ENCODE data around the gene MEG3.
"Not testable (repeated sequence)": the region's sequence is repeated elsewhere in the genome, so short reads cannot be mapped to it uniquely, and the experiment has no call there.

MEG3 gene

DNA sequence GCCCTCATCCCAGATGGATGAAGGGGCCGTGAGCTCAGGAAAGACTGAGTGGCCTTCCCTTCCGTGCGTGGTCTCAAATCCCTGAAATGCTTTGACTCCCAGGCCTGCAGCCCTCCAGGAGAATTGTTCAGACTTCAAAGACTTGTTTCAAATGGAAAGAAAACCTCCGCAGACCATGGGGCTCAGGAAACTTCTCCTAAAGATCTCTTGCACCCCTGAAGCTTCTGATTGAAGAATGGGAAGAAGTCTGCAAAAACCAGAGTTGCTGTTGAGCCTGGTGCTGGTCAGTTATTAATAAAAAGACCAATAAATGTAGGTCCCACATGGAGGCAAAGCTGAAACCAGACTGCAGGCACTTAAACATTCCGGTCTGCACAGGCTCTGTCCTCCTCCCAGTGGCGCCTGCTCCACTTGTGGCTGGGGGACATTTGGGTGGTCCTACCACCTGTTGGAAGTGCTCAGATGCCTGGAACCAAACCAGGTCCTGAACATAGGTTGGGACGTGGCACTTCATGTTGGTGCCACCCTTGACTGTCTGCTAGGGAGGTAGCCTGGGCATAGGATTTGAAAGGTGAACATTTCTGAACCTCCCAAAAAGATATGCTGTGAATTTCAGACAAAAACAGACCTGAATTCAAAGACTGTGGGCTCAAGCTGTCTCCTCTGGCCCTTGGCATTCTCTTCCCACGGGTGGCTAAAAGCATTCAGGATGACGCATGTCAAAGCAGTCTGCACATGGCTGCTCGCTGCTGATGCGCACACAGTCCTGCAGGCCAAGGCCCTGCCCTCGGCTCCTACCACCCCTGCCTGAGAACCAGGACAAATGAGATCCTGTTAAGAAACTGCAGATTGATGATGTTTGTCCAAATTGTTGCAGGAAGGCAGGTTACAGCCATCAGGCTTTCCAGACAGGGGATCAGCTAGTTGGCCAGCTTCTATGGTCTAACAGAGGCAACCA, 36.2 kb upstream of the MEG3 start:
- no peak for DNase-seq

DNA sequence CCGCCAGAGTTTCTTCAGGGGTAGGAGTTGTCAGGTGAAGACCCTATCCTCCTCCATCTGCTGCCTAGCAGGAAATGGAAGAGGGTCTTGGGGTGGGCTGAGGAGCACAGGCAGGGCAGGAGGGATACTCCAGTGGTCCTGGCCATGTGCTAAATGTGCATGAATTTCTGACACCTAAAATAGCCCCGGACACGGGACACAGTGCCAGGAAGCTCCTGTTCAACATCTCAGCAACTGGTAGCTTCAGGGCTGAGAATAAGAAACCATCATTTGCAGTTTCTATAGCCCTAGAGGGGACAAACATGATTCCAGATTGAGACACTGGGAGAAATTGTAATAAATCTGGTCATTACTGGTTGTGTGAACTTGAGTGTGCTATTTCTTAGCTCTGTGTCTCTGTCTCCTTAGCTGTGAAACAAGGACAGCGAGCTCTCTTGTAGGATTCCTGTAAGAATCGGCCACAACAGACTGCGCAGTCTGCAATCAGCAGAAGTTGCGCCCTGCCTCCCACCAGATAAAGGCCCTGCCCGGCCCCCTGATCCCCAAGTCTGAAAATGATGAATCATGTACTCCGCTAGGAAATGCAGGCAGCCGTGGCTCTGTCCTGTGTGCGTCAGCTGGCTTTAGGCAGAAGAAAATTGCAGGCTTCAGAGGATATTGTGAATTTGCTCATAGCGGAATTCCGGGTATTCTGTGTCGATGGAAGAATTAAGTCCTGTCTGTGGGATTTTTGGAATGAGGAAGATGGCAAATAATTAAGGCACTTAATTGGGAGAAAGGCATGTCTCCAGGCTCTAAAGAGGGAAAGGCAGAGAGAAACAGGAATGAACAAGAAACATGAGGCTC, 35.2 kb upstream of the MEG3 start:
- no peak for DNase-seq

DNA sequence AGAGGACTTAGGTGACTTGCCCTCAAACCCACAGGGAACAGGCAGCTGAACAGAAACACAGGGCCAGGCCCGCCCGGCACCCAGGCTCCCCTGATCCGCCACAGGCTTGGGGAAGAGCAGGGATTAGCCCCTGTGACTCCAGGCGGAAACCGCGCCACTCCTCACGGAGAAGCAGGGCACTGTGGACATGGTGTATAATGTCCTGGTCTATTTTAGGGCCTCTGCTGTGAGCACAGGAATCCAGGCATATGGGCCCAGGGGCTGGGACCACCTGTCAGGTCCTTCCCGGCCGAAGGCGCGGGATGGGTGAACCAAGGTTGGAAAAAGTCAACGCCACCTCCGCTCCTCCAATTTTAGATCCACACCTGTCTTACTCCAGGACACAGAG, 34.6 kb upstream of the MEG3 start:
- no peak for DNase-seq

DNA sequence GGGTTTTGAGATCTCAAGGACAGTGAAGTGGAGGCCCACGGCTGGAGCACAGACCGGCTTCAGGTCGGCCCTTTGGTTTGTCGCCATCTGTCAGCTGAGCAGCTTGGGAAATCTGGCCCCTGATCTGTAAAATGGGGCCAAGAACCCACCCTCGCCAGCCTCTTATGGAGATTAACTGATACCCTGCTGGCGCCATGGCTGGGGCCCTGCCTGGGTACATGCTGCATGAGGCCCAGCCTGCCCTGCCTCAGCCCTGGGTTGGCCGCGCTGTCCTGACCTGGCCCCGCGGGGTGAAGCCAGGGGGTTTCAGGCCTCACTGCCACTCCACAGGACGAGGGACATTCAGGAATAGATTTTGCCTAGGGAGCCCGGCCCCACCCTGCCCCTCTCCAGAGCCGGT, 33.9 kb upstream of the MEG3 start:
- DNase-seq: no peak

GRCh38 chr14:100796946-100797345, 29.0 kb upstream of the MEG3 start:
- DNase-seq: no peak

- DNase-seq: no peak
These were observed 25.9 kb upstream of the MEG3 start for GRCh38 chr14:100800041-100800440.

GRCh38 chr14:100801433-100801832, 24.5 kb upstream of the MEG3 start:
- not testable (repeated sequence) for DNase-seq

DNA sequence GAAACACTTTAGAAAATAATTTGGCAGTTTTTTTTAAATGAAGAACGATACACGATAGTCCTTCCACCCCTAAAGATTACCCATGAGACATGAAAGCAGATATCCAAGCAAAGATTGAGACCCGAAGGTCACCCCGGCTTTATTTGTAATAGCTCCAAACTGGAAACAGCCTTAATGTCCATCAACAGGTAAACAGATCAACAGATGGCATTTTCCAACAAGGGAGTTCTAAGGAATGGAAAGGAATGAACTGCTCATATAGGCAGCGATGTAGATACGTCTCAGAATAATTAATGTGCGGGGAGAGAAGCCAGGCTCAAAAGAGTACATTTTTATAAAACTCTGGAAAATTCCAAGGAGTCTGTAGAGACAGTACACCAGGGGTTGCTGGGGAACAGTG, 23.7 kb upstream of the MEG3 start:
- no peak for DNase-seq

DNA sequence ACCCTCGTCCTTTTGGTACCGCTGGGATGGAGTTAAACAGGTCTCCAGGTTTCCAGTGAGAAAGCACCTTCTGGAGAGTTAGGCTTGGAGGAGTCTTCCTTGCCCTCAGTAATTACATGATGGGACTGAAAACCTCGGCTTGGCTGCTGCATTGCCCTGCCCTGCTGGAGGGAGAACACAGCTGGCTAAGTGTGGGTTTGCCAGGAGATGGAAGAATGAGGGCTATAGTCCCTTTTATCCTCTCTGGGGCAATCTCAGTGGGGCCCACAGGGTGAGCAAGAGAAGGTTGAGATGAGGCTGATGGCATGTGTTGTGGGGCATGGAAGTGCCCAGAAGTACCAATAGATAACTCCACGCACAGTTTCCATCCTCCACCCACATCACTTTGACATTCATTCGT, 23.2 kb upstream of the MEG3 start:
- DNase-seq: no peak

DNA sequence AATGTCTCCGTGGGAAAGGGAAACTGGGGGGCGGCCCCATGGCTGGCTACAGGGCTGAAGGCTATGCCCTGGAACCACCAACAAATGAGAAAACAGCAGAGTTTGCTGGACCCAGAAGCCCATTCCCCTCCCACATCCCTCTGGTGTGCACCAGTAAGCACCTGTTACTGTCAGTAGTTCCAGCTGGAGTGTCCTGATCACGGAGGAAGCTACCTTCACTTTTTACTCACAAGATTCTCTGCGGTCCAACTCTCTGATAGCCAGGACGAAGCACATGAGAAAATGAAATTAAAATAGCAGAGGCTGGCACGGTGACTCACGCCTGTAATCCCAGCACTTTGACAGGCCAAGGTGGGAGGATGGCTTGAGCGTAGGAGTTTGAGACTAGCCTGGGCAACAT, 22.7 kb upstream of the MEG3 start:
- no peak for DNase-seq

DNA sequence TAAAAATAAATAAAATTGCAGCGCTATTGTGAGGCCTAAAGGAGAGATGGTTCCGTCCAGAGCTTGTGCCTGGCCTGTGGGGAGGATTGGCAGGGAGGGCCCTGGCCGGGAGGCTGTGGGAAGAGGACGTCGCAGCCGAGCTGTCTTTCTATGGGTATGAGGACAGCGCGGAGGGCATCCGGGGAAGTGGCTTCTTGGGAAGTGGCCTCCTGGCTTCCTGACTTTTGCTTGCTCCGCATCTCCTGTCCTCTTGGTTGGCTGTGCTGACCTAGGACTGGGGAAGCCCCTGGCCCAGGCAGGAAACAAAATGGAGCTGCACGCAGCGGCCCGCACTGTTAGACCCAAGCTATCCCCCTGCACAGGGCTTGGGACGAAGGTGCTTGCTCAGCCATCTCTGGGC, 22.2 kb upstream of the MEG3 start:
- no peak for DNase-seq

- DNase-seq: no peak
These were observed 21.8 kb upstream of the MEG3 start for GRCh38 chr14:100804138-100804537.

DNA sequence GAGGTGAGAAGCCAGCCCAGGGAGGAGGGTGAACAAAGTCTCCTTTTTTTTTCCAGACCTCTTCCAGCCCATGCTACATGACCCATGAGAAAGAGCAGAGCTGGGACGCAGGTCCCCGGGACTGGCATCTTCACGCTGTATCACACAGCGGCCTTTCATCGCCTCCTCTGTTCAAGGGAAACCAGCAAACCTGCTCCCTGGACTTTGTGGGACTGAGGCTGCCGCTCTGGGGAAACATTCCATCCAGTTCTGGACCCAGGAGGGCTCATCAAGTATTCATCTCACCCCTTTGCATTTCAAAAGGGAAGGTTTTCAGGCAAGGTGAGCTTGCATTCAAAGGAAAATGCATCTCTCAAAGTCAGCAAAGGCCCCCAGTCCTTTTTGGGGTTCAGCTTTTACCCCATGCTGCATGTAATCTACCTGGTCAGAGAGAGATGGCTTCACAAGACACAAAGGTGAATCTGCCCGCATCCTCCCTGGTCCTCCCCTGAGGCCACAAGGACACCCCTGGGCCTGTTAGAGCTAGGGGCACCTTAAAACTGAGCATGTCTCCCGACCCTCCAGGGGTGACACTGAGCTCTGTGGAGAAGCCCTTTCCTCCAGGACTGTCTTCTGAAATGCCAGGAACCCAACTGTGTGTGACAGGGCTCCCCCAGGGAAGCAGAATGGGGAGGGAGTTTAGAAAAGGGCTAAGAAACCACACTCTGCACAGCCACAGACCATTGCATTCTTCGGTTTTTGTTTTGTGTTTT, 21.2 kb upstream of the MEG3 start:
- DNase-seq: no peak

- no peak for DNase-seq
These were observed 19.5 kb upstream of the MEG3 start for GRCh38 chr14:100806386-100806785.

GRCh38 chr14:100807496-100807895, 18.4 kb upstream of the MEG3 start:
- no peak for DNase-seq

DNA sequence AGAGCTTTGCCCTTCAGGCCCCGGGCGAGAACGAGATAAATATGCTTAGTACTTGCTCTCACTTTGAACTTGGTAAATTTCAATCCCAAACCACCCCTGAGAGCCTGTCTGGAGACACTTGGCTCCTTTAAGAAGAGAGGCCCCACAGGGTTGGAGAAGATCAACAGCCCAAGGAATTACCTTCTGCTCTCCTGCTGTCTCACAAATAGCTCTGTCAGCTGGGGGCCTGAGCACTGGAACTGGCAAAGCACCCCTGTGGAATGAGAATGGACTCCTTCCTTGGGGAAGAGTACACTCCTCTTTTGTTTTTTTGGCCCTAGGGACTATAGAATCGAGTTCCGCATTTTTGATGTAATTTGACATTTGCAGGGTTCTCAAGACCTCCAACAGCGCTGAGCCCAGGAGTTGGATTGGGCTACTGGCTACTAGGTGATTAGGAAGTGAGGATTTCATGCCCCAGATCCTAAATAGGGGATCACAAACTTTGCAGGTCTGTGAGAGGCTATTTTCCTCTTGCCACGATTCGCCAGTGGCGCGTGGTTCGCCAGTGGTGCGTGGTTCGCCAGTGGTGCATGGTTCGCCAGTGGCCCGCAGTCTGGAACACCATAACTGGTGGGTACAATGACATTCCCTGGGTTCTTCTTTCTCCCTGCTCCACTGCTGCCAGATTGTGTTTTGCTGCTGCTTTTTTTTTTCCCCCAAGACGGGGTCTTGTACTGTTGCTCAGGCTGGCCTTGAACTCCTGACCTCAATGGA, 17.8 kb upstream of the MEG3 start:
- DNase-seq: no peak

DNA sequence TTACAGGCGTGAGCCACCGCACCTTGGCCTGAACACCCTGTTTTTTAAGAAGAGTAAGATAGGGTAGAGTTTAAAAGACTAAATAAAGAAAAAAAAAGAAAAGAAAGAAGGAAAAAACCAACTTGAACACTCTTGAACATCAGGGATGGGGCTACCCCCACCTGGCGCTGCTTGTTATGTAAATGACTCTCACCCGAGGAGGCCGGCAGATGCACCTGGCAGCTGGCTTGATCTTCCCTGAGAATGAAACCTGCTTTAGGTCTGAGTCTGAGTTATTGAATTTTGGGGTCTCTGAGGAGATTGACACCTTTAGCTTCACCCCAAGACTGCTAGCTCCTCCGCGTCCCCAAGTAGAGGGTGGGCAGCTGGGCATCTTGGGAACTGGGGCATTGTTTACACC, 15.5 kb upstream of the MEG3 start:
- DNase-seq: no peak

GRCh38 chr14:100810861-100811461, 15.0 kb upstream of the MEG3 start:
- DNase-seq: no peak

GRCh38 chr14:100813291-100813690, 12.6 kb upstream of the MEG3 start:
- no peak for DNase-seq

- DNase-seq: no peak
These were observed 10.2 kb upstream of the MEG3 start for GRCh38 chr14:100815478-100816285.

GRCh38 chr14:100816286-100816949, 9.5 kb upstream of the MEG3 start:
- no peak for DNase-seq

Data from bone marrow (tissue), 2 donors.